GM12864 (cell line): ENCODE results near the gene TPK1.

ENCODE experiments used
- DNase-seq: peaks from one replicate; pipeline ENCODE4 v3.0.0-alpha.2; 2011; ENCODE audit warnings: low read depth
- H3K4me3 ChIP-seq: 2 replicates; pipeline ENCODE4 v1.5.1; 2011; ENCODE audit warnings: mild to moderate bottlenecking, low read depth, low read length, control low read depth
- CTCF ChIP-seq: IDR thresholded peaks from 2 replicates; pipeline ENCODE4 v1.5.1; 2011; ENCODE audit warnings: low read depth, mild to moderate bottlenecking, moderate library complexity, low read length, control low read depth, inconsistent platforms; ENCODE audit errors: missing control alignments

TPK1 gene

DNA sequence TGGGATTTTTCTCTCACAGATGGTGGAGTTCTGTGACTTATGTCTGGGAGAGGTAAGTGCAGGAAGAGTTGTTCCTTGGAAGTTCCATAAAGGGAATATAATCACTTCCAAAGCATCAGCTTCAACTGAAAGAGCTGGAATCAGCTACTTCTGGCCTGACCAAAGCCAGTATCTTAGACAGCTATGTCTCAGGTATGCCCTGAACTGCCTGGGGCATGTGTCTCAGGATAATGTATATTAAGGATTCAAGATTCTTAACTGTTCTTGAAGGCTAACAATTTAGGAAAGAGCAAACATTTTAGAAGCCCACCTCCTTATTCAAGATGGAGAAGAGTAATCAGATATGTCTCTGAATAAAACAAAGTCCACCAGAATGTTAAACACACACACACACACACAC, 420.0 kb downstream of the TPK1 start:
- H3K4me3 ChIP-seq: no peak overlapping the region
- DNase-seq: no peak
- no peak for TF ChIP-seq CTCF

DNA sequence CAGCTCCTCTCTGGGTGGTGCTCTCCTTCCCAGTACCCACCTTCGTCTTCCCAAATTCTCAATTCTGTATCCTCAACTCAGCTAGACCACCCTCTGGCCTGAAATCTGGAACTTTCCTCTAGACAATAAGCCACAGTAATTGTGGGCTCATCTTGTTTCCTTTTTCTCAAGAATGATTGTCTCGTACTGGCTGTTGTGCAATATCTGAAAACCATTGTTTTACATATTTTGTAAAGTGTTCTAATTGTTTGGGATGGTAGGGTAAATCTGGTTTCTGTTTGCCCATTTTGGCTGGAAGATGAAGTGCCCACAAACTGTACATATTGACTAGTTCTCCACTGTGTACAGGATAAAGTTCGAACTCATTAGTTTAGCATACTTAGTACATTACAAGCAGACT, 421.0 kb downstream of the TPK1 start:
- TF ChIP-seq CTCF: no peak
- no peak overlapping the region for H3K4me3 ChIP-seq
- DNase-seq: no peak

GRCh38 chr7:144410441-144410840, 425.4 kb downstream of the TPK1 start:
- TF ChIP-seq CTCF: no peak
- H3K4me3 ChIP-seq: no peak overlapping the region
- no peak for DNase-seq

- H3K4me3 ChIP-seq: no peak overlapping the region
- no peak for DNase-seq
- TF ChIP-seq CTCF: no peak
Measured at GRCh38 chr7:144408121-144408520, 427.7 kb downstream of the TPK1 start.

DNA sequence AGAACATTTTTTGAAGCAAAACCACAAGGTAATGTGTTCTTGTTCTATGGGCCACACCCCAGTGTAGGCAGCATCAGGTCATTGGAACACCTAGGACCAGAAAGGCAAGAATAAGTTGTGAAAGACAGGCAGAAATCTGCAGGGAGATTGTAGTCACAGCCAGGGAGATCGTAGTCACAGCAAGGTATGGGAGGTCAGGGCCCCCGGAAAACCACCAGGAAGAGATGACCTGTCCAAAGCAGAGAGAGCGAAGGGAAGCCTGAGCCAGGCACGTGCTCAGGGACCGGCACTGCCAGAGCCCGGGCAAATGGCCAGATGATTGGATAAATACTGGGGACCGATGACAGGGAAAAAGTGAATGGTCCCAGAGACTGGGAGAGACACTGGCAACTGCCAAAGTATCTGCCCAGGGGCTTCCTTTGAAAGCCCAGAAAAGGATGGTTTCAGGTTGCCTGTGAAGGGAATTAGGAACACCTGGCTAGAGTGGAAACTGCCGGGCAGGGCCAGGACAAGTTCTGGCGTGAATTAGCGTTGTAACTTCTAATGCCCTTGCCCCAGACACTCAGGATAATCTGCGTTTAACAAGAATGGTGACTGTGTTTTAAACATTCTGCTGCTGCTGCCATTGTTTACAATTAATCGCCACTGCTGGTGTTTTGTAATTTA, 428.5 kb downstream of the TPK1 start:
- TF ChIP-seq CTCF: no peak
- no peak for DNase-seq

DNA sequence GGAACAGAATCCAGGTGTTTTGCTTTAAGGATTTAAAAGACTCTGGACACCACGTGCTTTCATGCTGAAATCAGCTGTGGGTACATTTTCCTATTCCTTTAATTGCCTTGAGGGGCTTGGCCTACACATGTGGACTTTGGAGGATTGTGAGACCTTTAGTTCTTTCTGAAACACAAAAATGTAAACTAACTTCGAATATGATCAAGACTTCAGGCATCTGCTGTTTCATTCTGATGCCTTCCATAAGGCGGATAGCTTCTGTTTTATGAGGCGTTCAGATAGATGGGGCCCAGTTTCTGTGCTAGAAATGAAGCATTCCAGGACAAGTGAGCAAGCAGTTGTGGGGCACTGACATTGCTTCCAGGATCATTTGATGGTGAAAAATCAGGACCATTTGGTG, 430.9 kb downstream of the TPK1 start:
- no peak for TF ChIP-seq CTCF
- no peak for DNase-seq

More for the DNA sequence above, 428.5 kb downstream of the TPK1 start:
- H3K4me3 ChIP-seq: no peak overlapping the region

GRCh38 chr7:144403649-144404061, 432.2 kb downstream of the TPK1 start, which contains the start of gene NOBOX:
TSS of gene NOBOX (minus strand) at chr7:144403693.
- DNase-seq: no peak
- H3K4me3 ChIP-seq: no peak within 1 kb of the TSS
- no peak for TF ChIP-seq CTCF

More for the DNA sequence above, 430.9 kb downstream of the TPK1 start:
- H3K4me3 ChIP-seq: no peak overlapping the region
